Gastroesophageal sphincter (tissue), 3 donors: ENCODE measurements around the gene PUM1.

Experiments
- CTCF ChIP-seq, 4 experiments: fragments of 200-600 bp in 2 of 4; fragments of 450-650 bp in 2 of 4; sonication (generic) in 1 of 4; IDR thresholded peaks; one replicate each; pipeline ENCODE4 v1.5.1; 2017 to 2019; ENCODE audit warnings: antibody characterized with exemption in 4 of 4, mild to moderate bottlenecking in 2 of 4, moderate library complexity in 2 of 4
- POLR2AphosphoS5 ChIP-seq: sonication (generic); formaldehyde crosslinking; IDR thresholded peaks from one replicate; pipeline ENCODE4 v1.6.1; 2017; ENCODE audit warnings: antibody characterized with exemption

- TF ChIP-seq POLR2AphosphoS5, result no peak
- no peak for TF ChIP-seq CTCF (IDR thresholded peaks at IDR 0.05)
Observed at GRCh38 chr1:30927448-30927847, 138.1 kb downstream of the PUM1 start.
